HG02943 (cell line): Measurements from ENCODE around the gene LRP8.

Experiments used
- ATAC-seq: cut with Tn5 transposase; IDR thresholded peaks from one replicate; pipeline ENCODE4 v1.9.1; 2021; ENCODE audit warnings: mild to moderate bottlenecking, low read depth, moderate library complexity; ENCODE audit not compliant: unreplicated experiment

Gene LRP8

DNA sequence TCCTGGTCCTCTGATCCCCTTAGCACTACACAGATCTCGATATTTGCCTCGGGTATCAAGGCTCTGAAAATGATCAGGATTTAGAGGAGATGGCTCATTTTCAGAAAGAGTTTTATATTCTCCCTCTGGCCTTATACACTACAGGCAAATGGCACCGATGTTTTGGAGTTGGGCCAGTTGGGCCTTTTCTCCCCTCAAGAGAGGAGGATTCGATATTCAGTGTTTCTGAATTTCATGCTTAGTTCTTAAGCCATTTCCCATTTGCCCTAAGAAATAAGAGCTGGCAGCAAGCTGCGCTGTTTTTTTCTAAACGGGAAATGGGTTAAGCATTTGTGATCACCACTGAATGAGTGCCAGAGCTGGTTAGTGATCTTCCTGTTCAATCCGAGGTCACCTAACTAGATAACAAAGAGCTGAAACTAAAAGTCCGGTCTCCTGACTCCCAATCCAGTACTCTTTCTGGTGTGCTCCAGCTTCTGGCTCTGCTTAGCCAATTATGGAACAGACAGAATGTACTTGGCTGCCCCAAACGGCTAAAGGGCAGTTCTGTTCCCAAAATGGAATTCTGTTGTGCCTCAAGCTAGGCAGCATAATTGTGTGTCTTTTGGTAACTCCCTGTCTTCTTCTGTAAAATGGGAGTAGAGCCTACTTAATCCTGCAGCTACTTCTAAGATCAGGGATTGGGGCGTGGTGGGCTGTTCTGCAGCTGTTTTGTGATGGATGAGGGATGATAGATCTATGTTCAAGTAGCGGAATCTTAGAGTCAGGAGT lies 132.4 kb downstream of the LRP8 start:
- no peak for ATAC-seq
